HCT116 (cell line): Measurements from ENCODE around the gene MAP3K6. TPM values are rescaled to one million over a fixed set of nuclear protein-coding genes. Genes with fewer than 3 reads are reported as not detected.

ENCODE experiments used
- ATAC-seq: fragments of 200-7000 bp; cut with Tn5 transposase; 2 replicates; pipeline ENCODE4 v1.9.1; 2020; ENCODE audit warnings: mild to moderate bottlenecking, moderate library complexity
- BruUV-seq: library from RNA; stranded (reverse); fragments of 400-500 nt; replicated peaks from 2 replicates; lab custom pipeline; 2021; lab: Mats Ljungman, UMichigan
- CTCF ChIA-PET: fragments of 300-600 bp; sonication (Branson Sonifier 250); formaldehyde crosslinking; loops from one replicate; lab custom pipeline; 2021; ENCODE audit warnings: antibody characterized with exemption; lab: Charles Lee
- POLR2A ChIA-PET: fragments of 300-600, 350-600 bp; sonication (Branson Sonifier 250); formaldehyde crosslinking; loops from one replicate; lab custom pipeline; 2021; ENCODE audit warnings: antibody characterized with exemption; lab: Charles Lee
- RAD21 ChIA-PET, 2 experiments: fragments of 300-600 bp; sonication (Branson Sonifier 250); formaldehyde crosslinking; loops; one replicate each; lab custom pipeline; 2023; ENCODE audit warnings: low total read pairs in 2 of 2; ENCODE audit not compliant: uncharacterized antibody in 2 of 2, unreplicated experiment in 2 of 2, low non-redundant PET in 1 of 2; lab: Charles Lee
- DNase-seq: peaks from one replicate; pipeline ENCODE4 v3.0.0-alpha.2; 2010; ENCODE audit warnings: low read depth, low spot score
- H2AFZ ChIP-seq: fragments of 200-600 bp; shearing (Covaris generic), sonication (generic); 2 replicates; pipeline ENCODE4 v1.6.1; 2017; ENCODE audit warnings: low read depth, mixed run types, mixed read lengths, antibody characterized with exemption, low read length; ENCODE audit not compliant: poor library complexity, severe bottlenecking
- H3K27ac ChIP-seq: 2 replicates; pipeline ENCODE4 v1.5.1; 2012; ENCODE audit warnings: low read depth, low read length
- H3K27me3 ChIP-seq: fragments of 200-600 bp; sonication (generic); 2 replicates; pipeline ENCODE4 v1.6.1; 2016; ENCODE audit warnings: mixed run types, low read length, mixed read lengths; ENCODE audit not compliant: insufficient read depth
- H3K36me3 ChIP-seq, 2 experiments: fragments of 200-500 bp in 1 of 2; fragments of 200-600 bp in 1 of 2; sonication (Bioruptor generic) in 1 of 2; sonication (generic) in 1 of 2; 2 replicates each; pipeline versions ENCODE4 v1.5.1 to v1.6.1; 2014 to 2016; ENCODE audit warnings: low read length in 2 of 2, inconsistent platforms in 1 of 2, mixed read lengths in 1 of 2, mixed run types in 1 of 2; ENCODE audit not compliant: insufficient read depth in 2 of 2, control insufficient read depth in 1 of 2
- H3K4me1 ChIP-seq, 2 experiments: fragments of 200-600 bp in 1 of 2; sonication (generic) in 1 of 2; 2 replicates each; pipeline versions ENCODE4 v1.5.1 to v1.6.1; 2012 to 2017; ENCODE audit warnings: low read length in 2 of 2, inconsistent platforms in 1 of 2, mild to moderate bottlenecking in 1 of 2, mixed read lengths in 1 of 2, mixed run types in 1 of 2, moderate library complexity in 1 of 2; ENCODE audit not compliant: insufficient read depth in 2 of 2, control insufficient read depth in 1 of 2
- H3K4me2 ChIP-seq: fragments of 200-600 bp; sonication (generic); 2 replicates; pipeline ENCODE4 v1.6.1; 2017; ENCODE audit warnings: mixed run types, low read length, mixed read lengths
- H3K4me3 ChIP-seq, 2 experiments: fragments of 200-600 bp in 1 of 2; sonication (generic) in 1 of 2; replicated peaks in 1 of 2; 2 replicates each; pipeline ENCODE4 v1.5.1; 2011 to 2016; ENCODE audit warnings: low read length in 2 of 2, control low read depth in 1 of 2, low read depth in 1 of 2, mild to moderate bottlenecking in 1 of 2, mixed read lengths in 1 of 2, mixed run types in 1 of 2
- H3K79me2 ChIP-seq: fragments of 200-600 bp; sonication (generic); 2 replicates; pipeline ENCODE4 v1.6.1; 2017; ENCODE audit warnings: mild to moderate bottlenecking, mixed run types, low read length, moderate library complexity, mixed read lengths; ENCODE audit not compliant: insufficient read depth
- H3K9ac ChIP-seq: fragments of 200-600 bp; sonication (generic); 2 replicates; pipeline ENCODE4 v1.6.1; 2016; ENCODE audit warnings: low read length, mixed read lengths
- H3K9me2 ChIP-seq: fragments of 200-600 bp; sonication (generic), shearing (Covaris generic); 2 replicates; pipeline ENCODE4 v1.6.1; 2017; ENCODE audit warnings: mixed run types, mild to moderate bottlenecking, moderate library complexity; ENCODE audit not compliant: insufficient read depth
- H3K9me3 ChIP-seq, 2 experiments: fragments of 200-500 bp in 1 of 2; fragments of 200-600 bp in 1 of 2; sonication (Bioruptor generic) in 1 of 2; sonication (generic) in 1 of 2; 2 replicates each; pipeline ENCODE4 v1.6.1; 2014 to 2017; ENCODE audit warnings: low read length in 2 of 2, mixed read lengths in 2 of 2, inconsistent platforms in 1 of 2, low read depth in 1 of 2, mild to moderate bottlenecking in 1 of 2, mixed run types in 1 of 2, moderate library complexity in 1 of 2; ENCODE audit not compliant: control insufficient read depth in 1 of 2, insufficient read depth in 1 of 2
- H4K20me1 ChIP-seq: fragments of 200-600 bp; sonication (generic), shearing (Covaris generic); 2 replicates; pipeline ENCODE4 v1.6.1; 2017; ENCODE audit warnings: mixed run types, mild to moderate bottlenecking, moderate library complexity; ENCODE audit not compliant: insufficient read depth
- CBX3 ChIP-seq: IDR thresholded peaks from 2 replicates; pipeline ENCODE4 v1.6.1; 2012; ENCODE audit warnings: low read depth
- CEBPB ChIP-seq: IDR thresholded peaks from 2 replicates; pipeline ENCODE4 v1.6.1; 2012; ENCODE audit warnings: low read depth
- EGR1 ChIP-seq: IDR thresholded peaks from 2 replicates; pipeline ENCODE4 v1.6.1; 2012; ENCODE audit warnings: low read depth
- EZH2 ChIP-seq: fragments of 200-600 bp; sonication (generic); IDR thresholded peaks from 2 replicates; pipeline ENCODE4 v1.6.1; 2017; ENCODE audit warnings: antibody characterized with exemption, mixed run types
- FOSL1 ChIP-seq: IDR thresholded peaks from 2 replicates; pipeline ENCODE4 v1.6.1; 2012; ENCODE audit warnings: low read depth
- JUND ChIP-seq: IDR thresholded peaks from 2 replicates; pipeline ENCODE4 v1.6.1; 2012
- POLR2A ChIP-seq: IDR thresholded peaks from 2 replicates; pipeline ENCODE4 v1.7.0; 2011; ENCODE audit warnings: borderline replicate concordance; ENCODE audit not compliant: insufficient read depth, insufficient read length; ENCODE audit errors: extremely low read depth
- POLR2AphosphoS5 ChIP-seq: IDR thresholded peaks from 2 replicates; pipeline ENCODE4 v1.6.1; 2011; ENCODE audit warnings: mild to moderate bottlenecking, low read depth, low read length, moderate library complexity
- SP1 ChIP-seq: IDR thresholded peaks from 2 replicates; pipeline ENCODE4 v1.6.1; 2012; ENCODE audit warnings: low read depth
- SRF ChIP-seq: IDR thresholded peaks from 2 replicates; pipeline ENCODE4 v1.6.1; 2012; ENCODE audit warnings: low read depth
- ZNF274 ChIP-seq: fragments of 200-500 bp; sonication (Bioruptor generic); IDR thresholded peaks from 2 replicates; pipeline ENCODE4 v1.6.1; 2014; ENCODE audit warnings: mild to moderate bottlenecking, low read depth, low read length, inconsistent platforms
- intact Hi-C: fragments of 100-400 bp; cut with micrococcal nuclease; formaldehyde crosslinking; loops from 2 replicates; pipeline ENCODE4 v1.10.0; 2022
- total RNA-seq: library from RNA; stranded (reverse); gene quantifications from one replicate; pipeline ENCODE4 v1.2.1, GENCODE V29; 2021; ENCODE audit not compliant: unreplicated experiment
- TF ChIP-seq, protein P1 (sequence below): IDR thresholded peaks from 2 replicates; pipeline ENCODE4 v1.6.1; 2012
- TF ChIP-seq, protein P2 (sequence below): IDR thresholded peaks from 2 replicates; pipeline ENCODE4 v1.6.1; 2012
- TF ChIP-seq, protein P3 (sequence below), 3 experiments: fragments of 200-600 bp in 1 of 3; sonication (generic) in 1 of 3; IDR thresholded peaks in 2 of 3; conservative IDR thresholded peaks in 1 of 3; 2 replicates each; pipeline ENCODE4 v1.5.1; 2012 to 2017; ENCODE audit warnings: low read depth in 2 of 3, low read length in 2 of 3, antibody characterized with exemption in 1 of 3, borderline replicate concordance in 1 of 3, control low read depth in 1 of 3, mild to moderate bottlenecking in 1 of 3, mixed read lengths in 1 of 3, mixed run types in 1 of 3, moderate library complexity in 1 of 3; ENCODE audit not compliant: insufficient read depth in 1 of 3
- TF ChIP-seq, protein P4 (sequence below): IDR thresholded peaks from 2 replicates; pipeline ENCODE4 v1.6.1; 2012; ENCODE audit warnings: low read depth
- TF ChIP-seq, protein P5 (sequence below): IDR thresholded peaks from 2 replicates; pipeline ENCODE4 v1.6.1; 2011; ENCODE audit warnings: mild to moderate bottlenecking, low read length, moderate library complexity; ENCODE audit not compliant: insufficient replicate concordance; ENCODE audit errors: extremely low read depth

Gene MAP3K6
- total RNA-seq, 1 experiment from 2014 or later: 30.2 TPM

DNA sequence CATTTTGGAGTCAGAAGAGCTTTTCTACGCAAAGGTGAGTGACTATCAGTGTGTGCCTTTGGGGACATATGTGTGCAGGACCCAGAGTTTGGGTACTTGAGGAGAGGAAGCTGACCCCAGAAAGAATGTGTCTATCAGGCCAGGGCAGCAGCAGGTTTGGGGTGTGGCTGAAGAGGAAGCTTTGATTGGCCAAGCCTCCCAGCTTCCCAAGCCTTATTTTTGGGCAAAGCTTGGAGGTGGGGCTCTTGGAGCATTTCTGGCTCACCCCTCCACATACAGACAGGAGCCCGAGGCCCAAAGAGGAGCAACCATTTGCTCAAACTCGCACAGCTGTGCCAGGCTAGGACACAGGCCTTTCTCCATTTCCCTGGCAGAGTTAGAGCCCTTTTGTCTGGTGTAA, 30.3 kb upstream of the MAP3K6 start:
- peaks cover 6 to 26% of the 10 kb centered on the region in 2 experiments for H3K4me1 ChIP-seq
- intact Hi-C loops: loop anchor here (5.0 kb wide), 1 partner anchor 265 kb away; no protein-coding TSS in a partner anchor
- H4K20me1 ChIP-seq: no peaks in the 10 kb centered on the region
- no peak for ATAC-seq
- peaks cover 0 to 12% of the 10 kb centered on the region in 2 experiments; a peak in 1 of 4 replicates for H3K36me3 ChIP-seq
- ChIA-PET POLR2A (interaction anchor here (1.3 kb wide), 1 partner anchor 97 kb away, joined by 4 read pairs; no protein-coding TSS in a partner anchor), RAD21 (no interaction called here), CTCF (interaction anchor here (0.9 to 4.2 kb wide), 8 partner anchors 9 to 351 kb away, joined by 3 to 65 read pairs (median 4); partner anchors contain the start of gene WASF2)
- no peaks in the 10 kb centered on the region for H3K9me2 ChIP-seq
- no peak for DNase-seq
- H3K9me3 ChIP-seq: no peaks in the 10 kb centered on the region
- no peaks in the 10 kb centered on the region for H3K27me3 ChIP-seq
- TF ChIP-seq, protein P1, sequence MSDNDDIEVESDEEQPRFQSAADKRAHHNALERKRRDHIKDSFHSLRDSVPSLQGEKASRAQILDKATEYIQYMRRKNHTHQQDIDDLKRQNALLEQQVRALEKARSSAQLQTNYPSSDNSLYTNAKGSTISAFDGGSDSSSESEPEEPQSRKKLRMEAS: no peak
- TF ChIP-seq, protein P2, sequence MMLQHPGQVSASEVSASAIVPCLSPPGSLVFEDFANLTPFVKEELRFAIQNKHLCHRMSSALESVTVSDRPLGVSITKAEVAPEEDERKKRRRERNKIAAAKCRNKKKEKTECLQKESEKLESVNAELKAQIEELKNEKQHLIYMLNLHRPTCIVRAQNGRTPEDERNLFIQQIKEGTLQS: no peak
- TF ChIP-seq SP1 (no peak), JUND (no peak), POLR2A (no peak), CBX3 (no peak), POLR2AphosphoS5 (no peak), EZH2 (no peak), EGR1 (no peak), ZNF274 (no peak), SRF (no peak), CEBPB (no peak), FOSL1 (no peak)
- TF ChIP-seq, protein P3, sequence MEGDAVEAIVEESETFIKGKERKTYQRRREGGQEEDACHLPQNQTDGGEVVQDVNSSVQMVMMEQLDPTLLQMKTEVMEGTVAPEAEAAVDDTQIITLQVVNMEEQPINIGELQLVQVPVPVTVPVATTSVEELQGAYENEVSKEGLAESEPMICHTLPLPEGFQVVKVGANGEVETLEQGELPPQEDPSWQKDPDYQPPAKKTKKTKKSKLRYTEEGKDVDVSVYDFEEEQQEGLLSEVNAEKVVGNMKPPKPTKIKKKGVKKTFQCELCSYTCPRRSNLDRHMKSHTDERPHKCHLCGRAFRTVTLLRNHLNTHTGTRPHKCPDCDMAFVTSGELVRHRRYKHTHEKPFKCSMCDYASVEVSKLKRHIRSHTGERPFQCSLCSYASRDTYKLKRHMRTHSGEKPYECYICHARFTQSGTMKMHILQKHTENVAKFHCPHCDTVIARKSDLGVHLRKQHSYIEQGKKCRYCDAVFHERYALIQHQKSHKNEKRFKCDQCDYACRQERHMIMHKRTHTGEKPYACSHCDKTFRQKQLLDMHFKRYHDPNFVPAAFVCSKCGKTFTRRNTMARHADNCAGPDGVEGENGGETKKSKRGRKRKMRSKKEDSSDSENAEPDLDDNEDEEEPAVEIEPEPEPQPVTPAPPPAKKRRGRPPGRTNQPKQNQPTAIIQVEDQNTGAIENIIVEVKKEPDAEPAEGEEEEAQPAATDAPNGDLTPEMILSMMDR (IDR thresholded peaks at IDR 0.05 in 2 of 3, conservative IDR thresholded peaks at IDR 0.05 in 1 of 3; ENCODE audit: borderline replicate concordance in 1 of 3, insufficient read depth in 1 of 3, low read depth in 2 of 3, low read length in 2 of 3): no peak
- TF ChIP-seq, protein P4, sequence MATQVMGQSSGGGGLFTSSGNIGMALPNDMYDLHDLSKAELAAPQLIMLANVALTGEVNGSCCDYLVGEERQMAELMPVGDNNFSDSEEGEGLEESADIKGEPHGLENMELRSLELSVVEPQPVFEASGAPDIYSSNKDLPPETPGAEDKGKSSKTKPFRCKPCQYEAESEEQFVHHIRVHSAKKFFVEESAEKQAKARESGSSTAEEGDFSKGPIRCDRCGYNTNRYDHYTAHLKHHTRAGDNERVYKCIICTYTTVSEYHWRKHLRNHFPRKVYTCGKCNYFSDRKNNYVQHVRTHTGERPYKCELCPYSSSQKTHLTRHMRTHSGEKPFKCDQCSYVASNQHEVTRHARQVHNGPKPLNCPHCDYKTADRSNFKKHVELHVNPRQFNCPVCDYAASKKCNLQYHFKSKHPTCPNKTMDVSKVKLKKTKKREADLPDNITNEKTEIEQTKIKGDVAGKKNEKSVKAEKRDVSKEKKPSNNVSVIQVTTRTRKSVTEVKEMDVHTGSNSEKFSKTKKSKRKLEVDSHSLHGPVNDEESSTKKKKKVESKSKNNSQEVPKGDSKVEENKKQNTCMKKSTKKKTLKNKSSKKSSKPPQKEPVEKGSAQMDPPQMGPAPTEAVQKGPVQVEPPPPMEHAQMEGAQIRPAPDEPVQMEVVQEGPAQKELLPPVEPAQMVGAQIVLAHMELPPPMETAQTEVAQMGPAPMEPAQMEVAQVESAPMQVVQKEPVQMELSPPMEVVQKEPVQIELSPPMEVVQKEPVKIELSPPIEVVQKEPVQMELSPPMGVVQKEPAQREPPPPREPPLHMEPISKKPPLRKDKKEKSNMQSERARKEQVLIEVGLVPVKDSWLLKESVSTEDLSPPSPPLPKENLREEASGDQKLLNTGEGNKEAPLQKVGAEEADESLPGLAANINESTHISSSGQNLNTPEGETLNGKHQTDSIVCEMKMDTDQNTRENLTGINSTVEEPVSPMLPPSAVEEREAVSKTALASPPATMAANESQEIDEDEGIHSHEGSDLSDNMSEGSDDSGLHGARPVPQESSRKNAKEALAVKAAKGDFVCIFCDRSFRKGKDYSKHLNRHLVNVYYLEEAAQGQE: no peak
- TF ChIP-seq, protein P5, sequence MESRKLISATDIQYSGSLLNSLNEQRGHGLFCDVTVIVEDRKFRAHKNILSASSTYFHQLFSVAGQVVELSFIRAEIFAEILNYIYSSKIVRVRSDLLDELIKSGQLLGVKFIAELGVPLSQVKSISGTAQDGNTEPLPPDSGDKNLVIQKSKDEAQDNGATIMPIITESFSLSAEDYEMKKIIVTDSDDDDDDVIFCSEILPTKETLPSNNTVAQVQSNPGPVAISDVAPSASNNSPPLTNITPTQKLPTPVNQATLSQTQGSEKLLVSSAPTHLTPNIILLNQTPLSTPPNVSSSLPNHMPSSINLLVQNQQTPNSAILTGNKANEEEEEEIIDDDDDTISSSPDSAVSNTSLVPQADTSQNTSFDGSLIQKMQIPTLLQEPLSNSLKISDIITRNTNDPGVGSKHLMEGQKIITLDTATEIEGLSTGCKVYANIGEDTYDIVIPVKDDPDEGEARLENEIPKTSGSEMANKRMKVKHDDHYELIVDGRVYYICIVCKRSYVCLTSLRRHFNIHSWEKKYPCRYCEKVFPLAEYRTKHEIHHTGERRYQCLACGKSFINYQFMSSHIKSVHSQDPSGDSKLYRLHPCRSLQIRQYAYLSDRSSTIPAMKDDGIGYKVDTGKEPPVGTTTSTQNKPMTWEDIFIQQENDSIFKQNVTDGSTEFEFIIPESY: no peak
- no peak overlapping the region for H3K4me3 ChIP-seq
- peaks cover 25% of the 10 kb centered on the region for H3K79me2 ChIP-seq
- no TSS peak for BruUV-seq
- no peak overlapping the region for H3K27ac ChIP-seq
- no peak overlapping the region for H3K9ac ChIP-seq
- H3K4me2 ChIP-seq: no peak overlapping the region
- H2AFZ ChIP-seq: no peak overlapping the region
